HFFc6 (cell line): ENCODE results near the gene OOSP4B. TPM values are rescaled to one million over a fixed set of nuclear protein-coding genes. Genes with fewer than 3 reads are reported as not detected.
"Not testable (repeated sequence)": the region's sequence is repeated elsewhere in the genome, so short reads cannot be mapped to it uniquely, and the experiment has no call there.

ENCODE experiments used
- DNase-seq: peaks from one replicate; pipeline ENCODE4 v3.0.0-alpha.2; 2018
- H3K27ac Mint-ChIP-seq: 2 replicates; pipeline ENCODE4 v1.8.0; 2020; ENCODE audit warnings: mild to moderate bottlenecking, mixed read lengths
- H3K27me3 Mint-ChIP-seq: 2 replicates; pipeline ENCODE4 v1.8.0; 2021; ENCODE audit warnings: mild to moderate bottlenecking, moderate library complexity, mixed read lengths; ENCODE audit not compliant: insufficient read depth
- H3K36me3 Mint-ChIP-seq: 2 replicates; pipeline ENCODE4 v1.8.0; 2021; ENCODE audit warnings: low read depth, mixed read lengths
- H3K4me1 Mint-ChIP-seq: 2 replicates; pipeline ENCODE4 v1.8.0; 2020; ENCODE audit warnings: low read depth, mixed read lengths
- H3K4me3 Mint-ChIP-seq: 2 replicates; pipeline ENCODE4 v1.8.0; 2020; ENCODE audit warnings: mild to moderate bottlenecking, moderate library complexity, mixed read lengths
- H3K9me3 Mint-ChIP-seq: 2 replicates; pipeline ENCODE4 v1.8.0; 2020; ENCODE audit warnings: mild to moderate bottlenecking, mixed read lengths
- CTCF ChIP-seq: fragments of 200-600 bp; sonication (generic); IDR thresholded peaks from 2 replicates; pipeline ENCODE4 v1.5.0; 2021; ENCODE audit warnings: antibody characterized with exemption, mild to moderate bottlenecking
- long read RNA-seq: library from polyadenylated mRNA; unstranded; transcript quantifications from one replicate; pipeline ENCODE4 v2.0.0, GENCODE V29; 2019
- total RNA-seq, 6 experiments: library from RNA; stranded (reverse); fragmentation: NEBNext Ultra II Directional; extraction: Animal tissue kit (Norgen Biotek cat#: 25700); gene quantifications; 2 replicates in 1 of 6; 3 replicates in 5 of 6; pipeline ENCODE4 v1.2.3, GENCODE V29; 2021

OOSP4B gene
- total RNA-seq, result not detected
- long read RNA-seq, result 0 reads

GRCh38 chr11:60016881-60017280 lies at the start of gene OOSP4B:
OOSP4B (plus strand) TSS chr11:60017181.
- Mint-ChIP-seq H3K27me3 (no peaks in the 10 kb centered on the region; the same call in 1 of the 2 replicates), H3K4me1 (no peaks in the 10 kb centered on the region), H3K36me3 (peaks cover 8% of the 10 kb centered on the region), H3K27ac (no peak within 1 kb of the TSS), H3K4me3 (no peak within 1 kb of the TSS), H3K9me3 (peaks cover 17% of the 10 kb centered on the region)
- no peak for DNase-seq
- TF ChIP-seq CTCF, result no peak

- Mint-ChIP-seq H3K4me3 (no peak overlapping the region), H3K27ac (no peak overlapping the region), H3K9me3 (peaks cover 14% of the 10 kb centered on the region), H3K4me1 (no peaks in the 10 kb centered on the region), H3K27me3 (no peaks in the 10 kb centered on the region), H3K36me3 (no peaks in the 10 kb centered on the region)
- no peak for DNase-seq
- no peak for TF ChIP-seq CTCF
Observed at GRCh38 chr11:59967677-59968394, 49.1 kb upstream of the OOSP4B start.

- Mint-ChIP-seq H3K4me3 (no peak overlapping the region), H3K9me3 (peaks cover 14% of the 10 kb centered on the region), H3K27me3 (no peaks in the 10 kb centered on the region), H3K4me1 (no peaks in the 10 kb centered on the region), H3K27ac (no peak overlapping the region), H3K36me3 (no peaks in the 10 kb centered on the region)
- no peak for DNase-seq
- no peak for TF ChIP-seq CTCF
Observed at GRCh38 chr11:59968395-59968783, 48.6 kb upstream of the OOSP4B start.

GRCh38 chr11:59973097-59973496 lies 43.9 kb upstream of the OOSP4B start:
- no peak for TF ChIP-seq CTCF
- no peaks in the 10 kb centered on the region for H3K27me3 Mint-ChIP-seq

GRCh38 chr11:59981106-59981770 lies 35.7 kb upstream of the OOSP4B start:
- TF ChIP-seq CTCF, result no peak
- H3K4me3 Mint-ChIP-seq, result no peak overlapping the region
- DNase-seq, result no peak
- no peaks in the 10 kb centered on the region for H3K36me3 Mint-ChIP-seq
- no peak overlapping the region for H3K27ac Mint-ChIP-seq
- no peaks in the 10 kb centered on the region for H3K4me1 Mint-ChIP-seq
- H3K27me3 Mint-ChIP-seq, result no peaks in the 10 kb centered on the region; the same call in 1 of the 2 replicates
- peaks cover 18% of the 10 kb centered on the region for H3K9me3 Mint-ChIP-seq

More at GRCh38 chr11:59973097-59973496, 43.9 kb upstream of the OOSP4B start:
- DNase-seq, result no peak
- Mint-ChIP-seq H3K4me1 (no peaks in the 10 kb centered on the region), H3K9me3 (peaks cover 6% of the 10 kb centered on the region), H3K36me3 (no peaks in the 10 kb centered on the region), H3K27ac (no peak overlapping the region), H3K4me3 (no peak overlapping the region)

GRCh38 chr11:59982037-59982436 lies 34.9 kb upstream of the OOSP4B start:
- peaks cover 18% of the 10 kb centered on the region for H3K9me3 Mint-ChIP-seq
- not testable (repeated sequence) for H3K27ac Mint-ChIP-seq, DNase-seq, H3K4me1 Mint-ChIP-seq, H3K36me3 Mint-ChIP-seq, H3K4me3 Mint-ChIP-seq, H3K27me3 Mint-ChIP-seq
